NCI-H446 treated with DMSO at 0.1 percent for 48 hours (cell line): Measurements from ENCODE around the gene TBC1D5.

Source experiments
- DNase-seq: peaks from one replicate; lab custom pipeline; 2025; lab: John Stamatoyannopoulos, UW

Gene TBC1D5

DNA sequence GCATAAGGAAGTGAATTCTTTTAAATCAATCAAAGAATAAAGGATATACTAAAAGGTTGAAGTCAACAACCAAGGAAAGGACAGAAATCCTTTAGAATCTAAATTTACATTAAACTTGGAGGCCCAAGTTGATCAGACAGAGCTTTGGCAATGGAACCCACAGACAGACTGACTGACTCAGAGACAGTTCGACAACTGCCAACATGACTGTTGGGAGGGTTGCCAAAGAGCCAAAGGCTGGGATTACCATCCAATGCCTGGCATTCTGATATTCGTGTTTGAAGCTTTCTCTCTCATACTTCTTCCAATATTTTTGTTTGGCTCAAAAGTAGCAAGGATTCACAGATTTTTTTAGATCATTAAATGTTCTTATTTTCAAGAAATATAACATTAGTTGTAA lies 451.5 kb downstream of the TBC1D5 start:
- peak; percentile 80 for DNase-seq

DNA sequence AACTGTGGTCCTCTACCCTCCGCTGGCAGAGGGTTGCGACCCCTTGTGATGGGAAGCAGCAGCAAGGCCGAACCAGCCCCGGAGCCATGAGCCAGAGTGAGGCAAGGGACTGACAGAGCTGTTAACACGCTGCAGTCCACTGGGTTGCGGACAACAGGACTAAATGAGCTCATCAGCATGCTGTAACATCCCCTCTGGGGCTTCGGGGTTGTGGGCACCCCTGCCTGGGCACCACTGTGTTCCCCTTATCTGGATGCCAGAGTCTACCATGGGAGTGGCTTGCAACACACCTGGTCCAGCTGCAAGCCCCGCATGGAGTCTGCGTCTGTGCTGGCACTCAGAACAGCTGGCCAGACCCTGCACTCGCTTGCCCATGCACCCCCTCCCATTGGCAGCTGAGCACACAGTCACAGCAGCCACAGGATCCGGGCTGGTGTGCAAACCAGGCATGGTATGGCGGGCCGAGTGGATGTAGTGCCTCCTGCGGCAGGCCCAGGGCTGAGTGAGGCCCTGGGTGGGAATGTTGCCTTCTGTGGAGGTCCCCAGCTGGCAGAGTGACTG lies 453.5 kb downstream of the TBC1D5 start:
- no peak for DNase-seq

DNA sequence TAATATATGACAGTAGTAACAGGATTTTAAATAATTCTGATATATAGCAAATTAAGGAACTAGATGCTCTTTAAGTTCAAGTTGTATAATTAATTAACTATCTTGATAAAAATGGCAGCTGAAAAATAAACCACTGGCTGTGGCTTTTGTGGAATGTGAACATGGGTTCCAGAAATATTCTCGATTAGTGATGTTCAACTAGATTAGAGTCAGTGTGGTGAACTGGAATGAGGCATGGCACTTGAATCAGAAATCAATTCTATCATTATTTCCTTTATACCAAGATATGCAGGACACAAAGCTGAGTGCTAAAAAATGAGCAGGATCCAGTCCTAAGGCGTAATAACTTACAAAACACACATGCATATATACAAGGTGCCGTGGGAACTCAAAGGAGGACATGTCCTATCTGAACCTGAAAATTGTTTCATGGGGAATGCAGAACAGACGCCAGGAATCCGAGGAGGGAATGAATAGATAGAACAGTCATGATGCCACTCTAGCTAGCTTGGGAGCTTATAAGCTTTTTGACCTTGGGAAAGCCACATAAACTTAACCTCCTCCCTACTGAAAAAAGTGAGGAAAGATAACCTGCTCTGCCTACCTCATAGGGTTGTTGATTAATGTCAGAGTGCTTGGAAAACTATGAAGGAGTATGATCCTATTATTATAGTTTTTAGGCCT lies 455.3 kb downstream of the TBC1D5 start:
- DNase-seq: no peak

DNA sequence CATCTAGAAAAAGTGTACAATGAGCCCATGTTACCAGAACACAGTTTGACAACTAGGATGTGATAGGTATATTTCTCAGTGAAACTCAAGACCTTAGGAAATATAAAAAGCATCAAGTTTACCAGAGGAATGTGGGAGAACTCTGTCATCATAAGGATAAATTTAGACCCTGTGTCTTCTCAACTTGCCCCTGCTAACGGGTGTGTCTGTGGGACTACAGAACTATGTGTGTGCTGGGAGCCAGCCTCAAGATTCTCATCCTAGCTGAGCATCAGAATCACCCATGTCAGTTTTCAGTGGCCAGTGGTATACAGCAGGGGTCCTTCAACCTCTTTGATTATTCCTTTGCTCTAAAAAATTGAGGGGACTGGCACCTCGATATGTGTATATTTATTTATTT lies 464.4 kb downstream of the TBC1D5 start:
- DNase-seq: no peak

DNA sequence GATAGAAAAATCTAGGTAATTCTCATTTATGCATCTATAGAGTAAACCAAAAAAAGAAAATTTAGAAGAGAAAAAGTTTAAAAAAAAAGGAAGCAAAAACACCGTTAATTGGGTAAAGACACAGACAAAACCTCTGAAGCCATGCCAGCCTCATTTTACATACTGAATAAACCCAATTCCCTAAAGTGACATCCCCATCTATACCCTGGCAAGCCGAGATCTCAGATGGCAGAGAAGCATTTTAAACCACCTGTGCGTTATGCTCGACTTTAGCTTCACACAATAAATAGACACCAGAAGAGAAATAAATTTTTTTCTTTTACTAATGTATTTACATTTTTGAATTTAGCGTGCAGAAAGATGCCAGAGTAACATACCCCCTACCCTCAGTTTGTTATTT lies 475.6 kb downstream of the TBC1D5 start:
- no peak for DNase-seq

DNA sequence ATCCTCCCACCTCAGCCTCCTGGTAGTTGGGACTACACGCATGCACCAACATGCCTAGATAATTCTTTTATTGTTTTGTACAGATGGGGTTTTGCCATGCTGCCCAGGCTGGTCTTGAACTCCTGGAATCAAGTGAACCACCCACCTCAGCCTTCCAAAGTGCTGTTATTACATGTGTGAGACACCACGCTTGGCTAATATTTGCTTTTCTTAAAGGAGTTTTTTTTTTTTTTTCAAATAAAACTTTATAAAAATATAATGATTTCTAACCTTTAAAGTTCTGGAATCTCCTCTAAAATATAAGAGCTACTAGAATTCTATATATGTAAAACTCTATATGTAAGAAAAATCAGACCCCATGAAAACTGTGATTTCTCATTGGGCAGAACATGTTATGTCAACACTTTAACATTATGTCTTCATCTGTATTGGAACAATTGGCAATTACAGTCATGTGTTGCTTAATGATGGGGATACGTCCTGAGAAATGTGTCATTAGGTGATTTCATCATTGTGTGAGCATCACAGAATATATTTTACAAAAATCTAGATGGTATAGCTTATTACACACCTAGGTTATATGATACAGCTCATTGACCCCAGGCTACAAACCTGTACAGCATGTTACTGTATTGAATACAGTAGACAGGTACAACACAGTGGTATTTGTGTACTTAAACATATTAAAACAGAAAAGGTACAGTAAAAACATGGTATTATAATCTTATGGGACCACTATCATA lies 480.6 kb downstream of the TBC1D5 start:
- no peak for DNase-seq

DNA sequence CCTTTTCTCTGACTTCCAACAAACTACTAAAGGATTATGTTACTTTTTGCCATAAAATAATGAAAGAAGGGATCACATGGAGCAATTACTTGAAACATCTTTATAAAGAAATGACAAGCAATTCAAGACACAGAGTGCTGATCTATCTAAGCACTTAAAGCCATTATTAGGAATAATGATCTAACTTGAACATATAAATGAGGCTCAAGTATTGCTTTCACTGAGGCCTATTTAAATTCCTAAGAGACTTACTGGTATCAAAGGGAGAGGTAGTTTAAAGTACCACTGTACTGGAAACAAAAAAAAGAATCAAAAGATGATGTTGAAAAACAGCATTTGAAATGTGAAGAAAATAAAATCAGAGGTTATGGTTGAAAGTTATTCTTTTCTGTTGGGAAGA lies 482.2 kb downstream of the TBC1D5 start:
- DNase-seq: no peak

DNA sequence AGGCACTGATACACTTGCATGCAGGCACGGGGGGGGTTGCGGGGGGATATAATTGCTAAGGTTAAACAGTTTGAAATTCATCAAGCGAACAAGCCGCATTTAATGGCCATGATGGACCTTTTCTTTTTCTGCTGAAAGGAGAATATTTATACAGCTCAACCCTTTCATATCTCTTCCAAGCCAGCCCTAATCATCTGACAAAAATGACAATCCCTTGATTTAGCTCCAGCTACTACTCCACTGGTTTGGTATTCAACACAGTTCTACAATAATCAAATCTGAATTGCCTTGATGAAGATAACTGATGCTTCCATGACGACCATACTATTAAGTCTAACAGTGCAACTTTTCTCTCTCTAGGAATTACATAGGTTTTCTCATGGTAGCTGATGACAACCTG lies 482.7 kb downstream of the TBC1D5 start:
- DNase-seq: no peak

DNA sequence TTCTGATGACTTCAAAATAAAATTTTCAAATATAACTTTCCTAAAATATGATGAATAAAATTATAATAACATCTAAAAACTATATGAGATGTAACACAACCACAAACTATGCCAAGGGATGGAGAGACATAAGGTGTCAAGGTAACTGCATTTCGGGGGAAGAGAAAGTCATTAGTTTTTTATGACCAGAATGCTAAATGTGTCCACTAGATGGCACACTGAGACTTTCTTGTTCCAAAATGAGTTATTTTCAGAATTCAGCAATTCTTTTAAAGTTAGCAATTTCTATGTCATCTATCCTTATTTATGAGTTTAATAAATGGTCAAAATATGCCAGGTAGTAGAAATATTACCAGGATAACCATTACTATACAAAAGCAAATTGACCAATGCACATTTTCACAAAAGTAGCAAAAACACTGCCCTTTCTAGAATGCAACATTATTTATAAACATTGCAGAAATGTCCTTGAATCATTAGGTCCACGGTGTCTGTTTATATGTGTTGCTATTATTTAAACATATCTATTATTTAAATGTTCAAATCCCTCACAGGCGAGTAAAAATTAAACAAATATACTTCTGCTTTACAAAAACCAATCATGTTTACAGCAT lies 483.5 kb downstream of the TBC1D5 start:
- no peak for DNase-seq

DNA sequence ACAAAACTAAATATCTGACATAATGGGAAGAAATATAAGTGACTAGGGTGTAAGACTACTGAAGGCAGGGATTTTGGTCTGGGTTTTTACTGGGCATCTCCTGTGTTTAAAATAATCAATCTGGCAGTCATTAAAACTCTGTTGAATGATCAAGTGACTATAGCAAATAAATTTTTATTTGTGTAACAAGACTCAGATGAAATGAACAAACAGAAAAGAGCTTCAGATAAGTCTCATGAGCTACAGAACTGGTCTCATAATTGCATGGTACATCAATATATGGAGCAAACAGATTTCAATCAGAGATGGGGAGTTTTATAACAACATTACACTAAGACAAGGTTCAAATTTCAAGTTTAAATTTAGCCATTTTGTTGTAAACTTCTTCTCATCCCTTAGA lies 485.2 kb downstream of the TBC1D5 start:
- no peak for DNase-seq

DNA sequence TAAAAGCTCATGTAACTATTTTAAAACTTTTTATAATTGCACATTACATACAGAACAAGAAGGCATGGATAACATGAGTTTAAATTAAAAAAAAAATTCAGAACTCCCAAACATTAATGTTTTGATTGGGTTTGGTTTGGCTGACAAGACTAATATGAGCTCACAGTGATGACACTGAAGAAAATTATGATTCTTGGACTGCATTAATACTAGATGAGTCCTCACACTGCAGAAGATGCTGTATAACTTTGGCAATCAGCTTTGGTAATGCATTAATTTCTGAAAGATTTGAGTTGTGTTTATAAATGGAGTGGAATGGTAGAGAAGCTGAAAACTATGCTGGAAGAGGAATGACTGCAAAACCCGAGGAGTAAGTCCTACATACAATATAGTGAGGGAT lies 498.8 kb downstream of the TBC1D5 start:
- DNase-seq: no peak

DNA sequence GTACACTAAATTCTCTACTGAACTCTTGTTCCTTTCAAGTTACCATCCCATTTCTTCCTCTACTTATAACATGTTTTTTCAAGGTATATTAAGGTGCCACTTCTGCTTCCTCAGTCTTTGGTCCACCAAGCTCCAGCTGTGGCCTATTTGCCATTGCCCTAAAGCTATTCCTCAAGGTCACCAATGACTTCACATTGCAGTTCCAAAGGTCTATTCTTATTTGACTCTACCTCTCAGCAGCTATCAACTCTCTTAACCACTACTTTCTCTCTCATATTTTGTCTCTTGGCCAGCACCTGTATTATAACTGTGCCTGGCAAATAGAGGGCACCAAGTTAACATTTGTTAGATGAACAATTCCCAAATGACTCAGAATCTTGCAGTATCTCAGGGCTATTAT lies 503.0 kb downstream of the TBC1D5 start:
- DNase-seq: no peak

DNA sequence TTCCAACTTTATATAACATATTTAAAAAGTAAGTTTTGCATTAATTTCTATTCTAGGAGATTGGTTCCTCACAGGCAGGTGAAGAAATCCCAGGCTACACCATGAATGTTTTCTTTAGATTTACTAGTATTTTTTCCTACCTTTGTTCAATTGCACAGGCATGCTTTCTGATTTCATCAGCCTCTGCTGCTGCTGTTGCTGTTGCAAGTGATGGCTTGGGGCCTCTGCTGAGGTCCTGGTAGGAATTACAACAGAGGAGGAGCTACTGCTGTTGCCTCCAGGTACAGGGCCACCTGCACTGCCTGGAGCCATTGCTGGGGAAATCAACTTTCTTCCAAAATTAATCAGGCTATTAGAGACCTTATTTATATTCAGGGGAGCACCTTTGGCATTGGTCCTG lies 504.4 kb downstream of the TBC1D5 start:
- no peak for DNase-seq

DNA sequence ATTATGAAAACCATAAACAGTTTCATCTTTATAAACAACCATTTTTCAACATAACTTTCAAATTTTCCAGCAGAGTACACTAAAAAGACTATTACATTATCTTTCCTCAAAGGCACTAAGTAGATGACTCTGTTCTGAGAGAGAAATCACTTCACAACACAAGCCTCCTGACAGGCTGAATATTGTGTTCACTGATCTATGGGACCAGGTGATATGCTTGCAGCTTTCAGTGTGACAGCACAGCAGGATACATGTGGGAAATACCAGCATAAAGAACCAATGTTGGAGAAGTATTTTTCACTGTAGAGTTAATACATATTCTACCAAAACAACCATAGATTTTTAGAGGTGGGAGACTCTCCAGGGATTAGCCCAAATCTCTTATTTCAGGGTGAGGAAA lies 507.1 kb downstream of the TBC1D5 start:
- DNase-seq: no peak

DNA sequence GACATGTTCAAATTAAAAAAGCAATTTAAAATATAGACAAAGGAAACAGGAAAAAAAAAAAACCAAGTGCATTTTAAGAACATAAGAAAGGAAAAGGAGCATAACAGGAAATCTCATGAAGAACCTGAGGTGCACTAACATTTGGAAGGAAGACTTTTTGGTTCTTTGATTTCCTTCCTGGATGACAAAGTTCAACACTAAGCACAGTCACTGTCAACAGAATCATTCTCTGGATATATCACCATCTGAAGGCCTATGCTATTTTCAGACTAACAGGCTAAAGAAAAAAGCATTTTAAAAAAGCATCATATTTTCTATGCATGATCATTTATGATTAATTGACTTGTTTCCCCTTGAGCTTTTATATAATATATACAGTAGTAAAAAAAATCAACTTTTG lies 508.0 kb downstream of the TBC1D5 start:
- DNase-seq: no peak

DNA sequence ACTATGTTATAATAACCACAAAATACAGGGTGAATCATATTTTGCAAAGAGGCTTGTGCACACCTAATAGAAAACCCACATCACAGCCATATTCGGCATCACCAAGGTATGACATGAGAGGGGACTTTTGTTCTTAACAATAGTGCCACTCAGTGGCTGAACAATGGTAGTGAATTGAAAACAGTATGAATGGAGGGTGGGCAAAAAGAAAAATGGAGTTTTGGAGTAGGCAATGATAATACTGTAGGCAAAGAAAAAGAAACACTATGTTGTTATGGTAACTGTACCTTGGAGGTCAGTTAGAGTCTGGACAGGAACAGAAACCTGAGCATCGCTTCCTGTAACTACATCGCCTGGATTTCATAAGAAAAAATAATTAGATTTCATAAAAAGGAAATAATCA lies 509.0 kb downstream of the TBC1D5 start:
- peak; percentile 30 for DNase-seq

DNA sequence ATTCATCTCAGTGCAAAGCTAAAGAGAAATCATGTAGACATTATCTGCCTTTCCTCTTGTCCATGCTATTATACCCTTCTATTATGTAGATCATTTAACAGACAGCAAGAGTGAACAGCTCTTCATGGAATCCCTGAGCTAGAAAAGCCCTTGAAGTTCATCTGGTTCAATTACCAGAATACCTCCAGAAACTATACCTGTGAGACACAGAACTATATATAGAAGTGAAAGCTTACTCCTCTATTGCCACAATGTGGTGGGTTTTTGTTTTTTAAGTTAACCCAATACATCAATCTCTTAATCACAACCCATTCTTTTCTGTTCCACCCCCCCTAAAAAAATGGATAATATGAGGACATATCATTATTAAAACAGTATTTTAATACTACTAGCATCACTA lies 510.0 kb downstream of the TBC1D5 start:
- no peak for DNase-seq

DNA sequence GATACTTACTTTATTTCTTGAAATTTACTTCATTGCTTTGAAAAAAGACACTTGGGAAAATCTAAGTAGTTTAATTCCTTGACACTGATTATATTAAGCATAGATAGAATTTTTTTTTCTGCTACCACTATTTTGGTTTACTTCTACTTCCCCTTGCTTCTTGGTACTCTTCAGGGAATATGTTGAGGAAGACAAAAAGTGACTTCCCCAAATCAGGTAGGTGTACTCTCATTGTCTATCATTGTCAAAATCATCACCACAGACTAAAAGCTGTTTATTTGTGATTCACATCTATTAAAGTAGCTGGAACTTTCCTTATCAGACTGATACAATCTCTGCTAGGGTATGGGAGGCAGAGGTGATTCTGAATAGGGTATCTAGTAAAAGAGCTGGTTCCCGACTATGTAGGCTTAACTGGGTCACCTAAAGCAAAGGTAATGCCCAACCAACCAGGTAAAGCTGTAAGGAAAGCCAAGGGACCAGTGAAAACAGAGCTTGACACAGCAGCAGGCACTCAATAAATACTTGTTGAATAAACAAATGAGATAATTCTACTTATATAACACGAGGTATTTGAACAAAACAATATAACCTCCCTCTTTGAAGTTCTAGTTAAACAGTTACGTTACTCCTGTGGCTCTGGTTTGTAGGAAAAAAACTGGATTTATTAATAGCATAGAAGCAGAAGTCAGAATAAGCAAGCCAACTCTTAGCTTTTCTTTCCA lies 510.7 kb downstream of the TBC1D5 start:
- no peak for DNase-seq

DNA sequence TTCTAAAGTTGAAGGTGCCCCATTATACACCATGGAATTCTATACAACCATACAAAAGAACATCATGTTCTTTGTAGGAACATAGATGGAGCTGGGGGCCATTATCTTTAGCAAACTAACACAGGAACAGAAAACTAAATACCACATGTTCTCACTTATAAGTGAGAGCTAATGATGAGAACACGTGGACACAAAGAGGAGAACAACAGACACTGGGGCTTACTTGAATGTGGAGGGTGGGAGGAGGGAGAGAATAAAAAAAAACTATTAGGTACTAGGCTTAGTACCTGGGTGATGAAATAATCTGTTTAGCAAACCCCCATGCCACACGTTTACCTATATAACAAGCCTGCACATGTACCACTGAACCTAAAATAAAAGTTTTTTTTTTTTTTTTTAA lies 515.0 kb downstream of the TBC1D5 start:
- DNase-seq: no peak

DNA sequence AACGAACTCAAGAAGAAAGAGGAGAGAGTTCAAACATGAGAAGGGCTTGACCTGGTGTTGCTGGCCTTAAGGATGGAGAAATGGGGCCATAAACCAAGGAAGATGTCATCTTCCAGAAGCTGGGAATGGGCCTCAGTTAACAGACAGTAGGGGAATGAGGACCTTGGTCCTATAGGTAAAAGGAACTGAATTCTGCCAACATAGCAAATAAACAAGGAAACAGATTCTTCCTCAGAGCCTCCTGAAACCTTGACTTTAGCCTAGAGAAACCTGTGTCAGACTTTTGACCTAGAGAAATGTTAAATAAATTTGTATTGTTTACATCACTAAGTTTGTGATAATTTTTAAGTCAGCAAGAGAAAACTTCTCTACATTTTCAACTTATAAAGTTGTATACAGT lies 520.9 kb downstream of the TBC1D5 start:
- no peak for DNase-seq

DNA sequence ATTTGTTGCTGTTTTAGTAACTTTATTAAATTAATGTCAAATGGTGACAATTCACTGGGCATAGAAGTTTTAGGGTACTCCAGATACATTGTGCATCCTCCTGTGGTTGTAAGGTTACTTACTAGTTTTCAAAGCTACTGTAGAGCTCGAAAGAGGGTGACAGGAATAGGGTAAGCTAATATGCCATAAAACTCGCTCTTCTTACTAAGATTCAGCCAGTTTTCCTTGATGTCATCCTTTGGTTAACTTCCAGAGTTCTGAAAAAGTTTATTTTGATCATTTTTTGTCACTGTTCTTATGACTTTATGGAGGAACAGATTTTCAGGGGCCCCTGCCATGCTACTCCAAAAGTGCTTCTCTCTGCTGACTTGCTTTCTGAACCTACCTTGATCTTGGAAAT lies 522.8 kb downstream of the TBC1D5 start:
- DNase-seq: no peak

DNA sequence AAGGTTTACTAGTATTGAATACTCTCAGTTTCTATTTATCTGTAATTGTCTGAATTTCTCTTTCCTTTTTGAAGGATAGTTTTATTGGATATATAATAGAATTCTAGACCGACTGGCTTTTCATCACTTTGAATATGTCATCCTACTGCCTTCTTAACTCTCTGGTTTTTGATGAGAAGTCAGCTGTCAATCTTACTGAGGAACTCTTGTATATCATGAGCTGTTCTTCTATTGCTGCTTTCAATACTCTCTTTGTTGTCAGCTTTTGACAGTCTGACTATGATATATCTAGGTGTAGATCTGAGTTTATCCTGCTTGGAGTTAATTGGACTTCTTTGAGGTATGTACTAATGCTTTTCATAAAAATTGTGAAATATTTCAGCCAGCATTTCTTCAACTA lies 523.8 kb downstream of the TBC1D5 start:
- DNase-seq: no peak

DNA sequence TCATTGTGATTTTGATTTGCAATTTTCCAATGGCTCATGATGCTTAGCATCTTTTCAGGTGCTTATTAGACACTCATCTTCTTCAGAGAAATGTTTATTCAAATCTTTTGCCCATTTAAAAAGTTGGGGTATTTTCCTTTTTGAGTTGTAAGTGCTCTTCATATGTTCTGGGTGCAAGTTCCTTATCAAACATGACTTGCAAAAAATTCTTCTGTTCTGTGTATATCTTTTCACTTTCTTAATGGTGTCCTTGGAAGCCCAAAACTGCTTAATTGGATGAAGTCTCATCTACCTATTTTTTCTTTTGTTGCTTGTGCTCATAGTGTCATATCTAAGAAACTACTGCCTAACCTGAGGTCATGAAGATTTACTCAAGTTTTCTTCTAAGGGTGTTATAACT lies 524.8 kb downstream of the TBC1D5 start:
- DNase-seq: no peak
